HPDE6-E6E7 (cell line): ENCODE measurements around the gene KL.

ENCODE experiments used
- DNase-seq: peaks from one replicate; pipeline ENCODE4 v3.0.0; 2011; ENCODE audit warnings: missing footprints; ENCODE audit errors: extremely low spot score

The KL gene

DNA sequence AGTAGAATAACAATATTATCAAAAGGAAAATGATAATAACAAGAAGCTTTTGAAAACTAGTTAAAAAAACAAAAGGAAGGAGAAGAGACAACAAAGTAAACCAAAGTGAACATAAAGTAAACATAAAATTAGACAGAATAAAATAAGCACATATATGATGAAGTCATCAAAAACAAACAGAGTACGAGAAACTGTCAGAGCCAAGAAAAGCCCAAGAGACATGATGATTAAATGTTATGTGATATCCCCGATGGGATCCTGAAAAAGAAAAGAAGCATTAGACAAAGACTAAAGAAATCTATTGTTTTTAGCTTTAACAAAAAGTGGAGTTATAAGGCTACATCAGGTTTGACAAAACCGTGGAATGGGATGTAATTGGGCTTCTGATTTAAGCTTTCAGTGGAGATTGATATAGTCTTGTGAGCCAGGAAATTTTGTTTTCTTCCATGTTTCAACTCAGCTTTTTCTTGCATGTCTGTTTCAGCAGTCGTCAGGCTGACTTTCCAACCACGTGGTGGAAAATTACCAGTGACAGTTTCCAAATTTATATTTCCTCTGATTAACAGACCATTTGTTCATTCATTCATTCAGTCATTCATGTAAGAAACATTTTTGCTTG lies 64.9 kb downstream of the KL start:
- DNase-seq: no peak

DNA sequence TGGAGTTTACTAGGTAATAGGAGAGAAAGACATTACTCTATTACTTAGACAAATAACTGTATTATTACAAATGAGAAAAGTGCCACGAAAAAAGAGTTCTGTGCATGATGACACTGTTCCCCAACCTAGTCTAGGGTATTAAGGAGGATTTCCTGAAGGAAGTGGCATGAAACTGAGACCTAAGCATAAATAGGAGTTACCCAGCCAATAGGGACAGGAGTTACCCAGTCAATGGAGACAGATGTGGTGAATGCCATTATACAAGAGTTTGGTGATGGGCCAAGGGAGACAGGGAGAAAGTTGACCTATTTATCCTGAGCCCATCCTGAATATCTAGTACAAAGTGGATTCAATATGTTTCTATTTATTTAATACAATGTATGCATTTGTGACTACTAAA lies 65.4 kb downstream of the KL start:
- DNase-seq: no peak

GRCh38 chr13:33083054-33083453 lies 66.8 kb downstream of the KL start:
- DNase-seq: no peak

DNA sequence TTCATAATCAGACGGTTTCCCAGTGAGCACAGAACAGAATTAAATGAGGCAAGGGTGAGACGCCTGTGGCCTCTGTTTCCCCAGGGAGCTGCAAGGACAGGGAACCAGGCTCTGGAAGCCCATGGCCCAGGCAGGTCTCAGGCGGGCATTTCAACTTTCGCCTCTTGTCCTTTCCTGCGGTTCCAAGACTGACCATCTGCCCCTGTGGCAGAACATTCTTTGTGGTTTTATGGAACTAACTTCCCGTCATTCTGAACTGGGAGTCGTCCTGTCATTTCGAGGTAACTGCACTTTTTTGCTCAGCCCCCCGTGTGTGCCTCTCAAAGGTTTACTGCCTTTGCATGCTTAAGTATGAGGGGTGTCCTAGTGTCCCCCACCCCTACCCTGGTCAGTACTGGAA lies 70.9 kb downstream of the KL start:
- no peak for DNase-seq

DNA sequence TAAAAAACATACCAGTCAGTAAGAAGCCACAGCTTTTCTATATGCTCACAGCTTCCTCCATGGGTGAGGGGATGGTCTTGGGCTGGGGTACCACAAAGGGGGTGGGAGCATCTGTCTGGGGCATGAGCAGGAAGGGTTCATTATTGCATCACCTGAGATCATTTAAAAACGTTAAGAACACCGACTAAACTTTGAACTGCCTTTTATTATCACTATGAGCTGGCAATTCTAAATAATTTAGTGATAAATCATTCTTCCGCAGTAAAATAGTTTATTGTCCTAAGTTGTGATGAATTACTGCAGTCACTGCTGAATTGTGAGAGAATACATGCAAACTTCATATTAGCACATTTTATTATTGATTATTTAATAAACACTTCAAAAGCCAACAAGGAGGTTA lies 71.6 kb downstream of the KL start:
- DNase-seq: no peak

DNA sequence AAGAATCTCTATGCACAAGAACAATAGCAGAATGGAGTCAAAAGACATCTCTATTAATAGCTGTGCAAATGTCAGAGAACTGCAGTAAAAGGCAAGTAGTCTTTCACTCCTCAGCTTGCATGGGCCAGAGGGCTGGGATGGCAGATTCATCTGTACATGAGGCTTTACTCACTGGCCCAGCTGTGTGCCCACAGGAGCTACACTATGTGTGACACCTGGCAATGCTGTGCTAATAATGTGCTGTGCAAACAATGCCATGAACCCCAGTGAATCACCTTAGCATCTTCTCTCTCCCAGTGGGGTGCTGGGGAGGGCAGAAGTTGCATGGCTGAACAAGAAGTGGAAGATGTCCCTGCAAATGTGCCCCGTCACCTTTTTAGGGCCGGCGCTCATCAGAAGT lies 73.1 kb downstream of the KL start:
- no peak for DNase-seq

DNA sequence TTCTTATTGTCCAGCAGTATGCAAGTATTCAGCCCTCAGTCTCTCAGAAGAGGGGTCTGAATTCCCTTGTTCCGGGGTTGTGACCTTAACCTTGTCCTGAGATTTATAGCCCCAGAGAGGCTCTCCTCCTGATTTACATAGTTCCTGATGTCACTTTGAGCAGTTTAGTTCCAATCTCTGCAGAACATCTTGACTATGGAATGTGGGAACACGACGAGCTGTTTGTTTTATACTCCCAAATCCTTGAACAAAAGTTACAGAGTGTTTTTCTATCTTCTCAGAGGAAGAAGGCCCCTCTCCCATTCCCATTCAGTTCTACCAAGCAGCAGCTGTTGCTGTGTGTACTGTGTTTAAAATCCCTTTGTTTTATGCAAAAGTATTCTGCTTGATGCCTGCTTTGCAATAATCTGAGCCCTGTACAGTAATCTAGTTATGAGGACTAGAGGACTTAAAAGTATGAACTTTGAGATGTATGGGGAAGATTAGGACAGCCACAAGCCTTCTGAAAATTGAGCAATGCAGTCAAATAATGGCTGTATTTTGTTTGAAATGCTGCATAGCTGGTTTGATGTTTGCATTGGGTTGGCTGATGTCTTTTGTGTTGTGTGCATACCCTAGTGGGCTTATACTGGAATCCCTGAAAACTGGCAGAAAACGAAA lies 74.7 kb downstream of the KL start:
- DNase-seq: no peak

DNA sequence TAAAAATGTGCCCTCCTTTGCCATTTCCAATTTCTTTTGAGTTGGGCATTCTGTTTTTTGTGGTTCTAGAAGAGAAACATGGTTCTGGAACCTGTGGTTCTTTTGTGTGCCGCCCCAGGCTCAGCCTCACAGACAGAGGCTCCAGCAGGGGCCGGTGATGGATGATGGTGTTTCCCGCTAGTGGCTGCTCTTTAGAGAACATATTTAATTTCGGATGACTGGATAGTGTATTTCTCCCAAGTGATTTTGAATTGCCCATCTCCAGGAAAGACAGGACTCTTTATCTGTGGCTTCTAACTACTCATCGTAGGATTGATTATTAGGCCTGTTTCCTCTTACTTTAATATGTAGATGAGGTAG lies 75.2 kb downstream of the KL start:
- DNase-seq: no peak

- no peak for DNase-seq
Measured at GRCh38 chr13:33092073-33092987, 76.1 kb downstream of the KL start.

GRCh38 chr13:33096886-33097605 lies 80.8 kb downstream of the KL start:
- no peak for DNase-seq

GRCh38 chr13:33099860-33100259 lies 83.6 kb downstream of the KL start:
- DNase-seq: no peak

GRCh38 chr13:33100886-33101285 lies 84.7 kb downstream of the KL start:
- no peak for DNase-seq

DNA sequence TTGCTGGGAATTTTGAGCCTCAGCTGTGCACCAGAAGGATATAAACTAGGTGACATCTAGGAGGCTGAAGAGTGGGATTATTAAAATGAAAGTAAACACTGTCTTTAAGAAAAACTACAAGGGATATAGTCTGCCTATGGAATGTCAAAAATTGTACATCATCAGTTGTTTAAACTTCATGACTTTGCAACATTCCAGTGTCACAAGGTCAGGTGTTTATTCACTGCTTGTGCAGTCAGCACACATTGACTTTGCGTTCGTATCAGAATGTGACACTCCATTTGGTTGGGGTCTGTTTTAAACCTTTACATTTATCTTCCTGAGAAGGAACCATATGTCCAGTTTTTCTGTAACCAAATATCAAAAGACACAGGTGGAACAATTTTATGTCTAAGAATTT lies 85.6 kb downstream of the KL start:
- DNase-seq: no peak

GRCh38 chr13:33103457-33103856 lies 87.2 kb downstream of the KL start:
- no peak for DNase-seq

DNA sequence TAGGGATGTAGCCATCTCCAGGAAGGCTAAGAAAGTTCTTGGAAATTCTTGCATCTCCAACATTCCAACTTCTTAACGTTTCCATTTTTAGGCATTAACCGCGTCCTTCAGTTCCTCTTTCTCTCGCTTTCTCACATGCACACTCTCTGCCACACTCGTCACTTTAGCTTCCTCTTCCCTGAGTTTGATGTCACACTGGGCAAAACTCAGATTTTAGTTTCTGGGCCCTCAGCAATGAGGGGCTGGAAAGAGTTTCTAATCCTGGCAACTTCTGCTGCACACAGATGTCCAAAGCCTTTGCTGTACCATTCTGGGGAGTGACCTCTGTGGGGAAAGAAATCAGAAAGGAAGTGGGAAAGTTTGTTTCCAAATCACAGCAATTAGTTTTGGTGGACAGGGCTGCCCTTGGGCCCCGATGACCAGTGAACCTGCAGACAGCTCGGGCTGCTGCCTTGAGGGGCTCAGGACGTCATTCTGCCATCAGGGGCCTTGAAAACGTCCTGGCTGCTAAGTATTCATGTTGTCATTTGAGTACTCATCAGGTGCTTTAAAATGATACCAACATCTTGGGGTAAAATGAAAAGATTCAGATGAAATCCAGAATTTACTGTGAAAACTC lies 89.3 kb downstream of the KL start:
- no peak for DNase-seq

- DNase-seq: no peak
Measured at GRCh38 chr13:33106656-33107360, 90.6 kb downstream of the KL start.

GRCh38 chr13:33107361-33107760 lies 91.1 kb downstream of the KL start:
- DNase-seq: no peak

DNA sequence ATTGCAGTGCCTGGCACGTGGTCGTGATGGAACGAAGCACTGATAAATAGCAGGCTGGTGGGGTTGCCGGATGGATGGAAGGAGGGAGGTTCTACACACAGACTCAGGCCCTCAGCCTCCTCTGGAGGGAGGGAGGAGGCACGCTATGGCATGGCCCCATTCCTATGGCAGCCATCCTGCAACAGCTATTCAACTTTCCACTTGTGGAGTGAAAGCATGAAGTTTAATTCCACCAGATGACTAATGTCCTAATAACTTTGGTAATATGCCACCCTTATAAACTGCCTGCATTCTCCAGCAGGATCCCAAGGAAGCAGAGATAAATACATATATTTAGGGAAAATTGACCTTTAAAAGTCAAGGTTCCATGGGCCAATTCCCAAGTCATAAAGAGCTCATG lies 92.4 kb downstream of the KL start:
- DNase-seq: no peak

GRCh38 chr13:33109271-33109697 lies 93.1 kb downstream of the KL start:
- no peak for DNase-seq

DNA sequence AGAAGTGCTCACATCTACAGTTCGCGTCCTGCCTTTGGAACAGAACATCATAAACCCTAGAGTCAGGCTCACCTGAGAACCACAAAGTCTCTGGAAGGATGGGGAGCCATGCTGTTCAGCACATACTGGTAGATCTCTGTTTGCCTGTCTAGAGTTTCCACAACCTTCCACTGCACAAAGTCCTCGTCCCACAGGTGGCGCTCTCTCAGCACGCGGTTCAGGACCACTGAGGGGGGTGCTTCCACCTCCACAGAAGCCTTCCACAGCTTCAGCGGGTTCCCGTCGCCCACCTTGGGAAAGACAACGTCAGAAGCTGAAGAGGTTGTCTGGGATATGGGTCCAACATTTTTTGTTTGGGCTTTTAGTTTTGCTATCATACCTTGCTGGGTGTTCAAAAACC lies 93.6 kb downstream of the KL start:
- no peak for DNase-seq

GRCh38 chr13:33110386-33110712 lies 94.1 kb downstream of the KL start:
- no peak for DNase-seq
